ENCODE measurements around the gene RASGRF1. TPM values are rescaled to one million over a fixed set of nuclear protein-coding genes. Genes with fewer than 3 reads are reported as not detected.

RASGRF1 gene
- total RNA-seq, 1 experiment from 2014 or later: not detected

DNA sequence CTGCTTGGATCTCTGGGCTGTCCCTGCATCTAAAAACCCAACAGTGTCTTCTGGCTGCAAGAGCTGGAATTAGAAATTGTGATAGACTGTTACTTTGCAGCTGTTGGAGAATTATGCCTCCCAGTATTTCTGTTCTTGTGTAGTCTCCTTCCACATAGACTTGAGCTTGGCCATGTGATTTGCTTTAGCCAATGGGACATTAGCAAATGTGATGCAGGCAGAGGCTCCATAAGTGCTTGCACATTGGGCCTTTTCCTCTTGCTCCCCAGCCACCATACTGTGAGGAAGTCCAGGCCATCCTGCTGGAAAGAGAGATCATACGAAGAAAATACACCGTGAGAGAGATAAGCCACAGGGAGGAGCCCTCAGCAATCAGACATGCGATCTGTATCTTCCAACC lies 33.8 kb upstream of the RASGRF1 start:
- no TSS peak for BruUV-seq (replicated peaks)
- DNase-seq: no peak
- no peaks in the 10 kb centered on the region for H3K4me1 ChIP-seq (ENCODE audit: insufficient read depth, low read length)
- TF ChIP-seq EZH2phosphoT487 (IDR thresholded peaks at IDR 0.05; ENCODE audit: borderline replicate concordance, low read length) (no peak), EZH2 (IDR thresholded peaks at IDR 0.05; ENCODE audit: low read length, unreplicated experiment) (no peak)
- TF ChIP-seq, protein P1, sequence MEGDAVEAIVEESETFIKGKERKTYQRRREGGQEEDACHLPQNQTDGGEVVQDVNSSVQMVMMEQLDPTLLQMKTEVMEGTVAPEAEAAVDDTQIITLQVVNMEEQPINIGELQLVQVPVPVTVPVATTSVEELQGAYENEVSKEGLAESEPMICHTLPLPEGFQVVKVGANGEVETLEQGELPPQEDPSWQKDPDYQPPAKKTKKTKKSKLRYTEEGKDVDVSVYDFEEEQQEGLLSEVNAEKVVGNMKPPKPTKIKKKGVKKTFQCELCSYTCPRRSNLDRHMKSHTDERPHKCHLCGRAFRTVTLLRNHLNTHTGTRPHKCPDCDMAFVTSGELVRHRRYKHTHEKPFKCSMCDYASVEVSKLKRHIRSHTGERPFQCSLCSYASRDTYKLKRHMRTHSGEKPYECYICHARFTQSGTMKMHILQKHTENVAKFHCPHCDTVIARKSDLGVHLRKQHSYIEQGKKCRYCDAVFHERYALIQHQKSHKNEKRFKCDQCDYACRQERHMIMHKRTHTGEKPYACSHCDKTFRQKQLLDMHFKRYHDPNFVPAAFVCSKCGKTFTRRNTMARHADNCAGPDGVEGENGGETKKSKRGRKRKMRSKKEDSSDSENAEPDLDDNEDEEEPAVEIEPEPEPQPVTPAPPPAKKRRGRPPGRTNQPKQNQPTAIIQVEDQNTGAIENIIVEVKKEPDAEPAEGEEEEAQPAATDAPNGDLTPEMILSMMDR (conservative IDR thresholded peaks at IDR 0.05; ENCODE audit: low read depth, low read length): no peak
- H3F3A ChIP-seq (ENCODE audit: low read length, unreplicated experiment): no peaks in the 10 kb centered on the region
- intact Hi-C loops (cut with micrococcal nuclease): no loop called here
- H3K9ac ChIP-seq (ENCODE audit: low read length): no peak overlapping the region
- no peak overlapping the region for H3K4me3 ChIP-seq (ENCODE audit: low read length)
- no peaks in the 10 kb centered on the region for H3K36me3 ChIP-seq (ENCODE audit: low read depth, low read length)
- no peak for ATAC-seq
- 0 out of 2 replicates have a peak, but pooled peaks cover 4% of the 10 kb centered on the region for H3K9me2 ChIP-seq (replicated peaks; ENCODE audit: low read length)
- POLR2A ChIA-PET (ENCODE audit: unreplicated experiment): no interaction called here
- no peaks in the 10 kb centered on the region for H3K9me3 ChIP-seq (ENCODE audit: low read length)
- no peak overlapping the region for H2AFZ ChIP-seq (ENCODE audit: low read length)
- no peaks in the 10 kb centered on the region for H4K20me1 ChIP-seq (ENCODE audit: low read length)
- no peaks in the 10 kb centered on the region for H3K79me2 ChIP-seq (ENCODE audit: low read length)
- CTCF ChIA-PET: no interaction called here
- no peak overlapping the region for H3K27ac ChIP-seq (ENCODE audit: low read length)
- H3K27me3 ChIP-seq (ENCODE audit: low read length): peaks cover 32% of the 10 kb centered on the region
- no peak overlapping the region for H3K4me2 ChIP-seq (ENCODE audit: low read length)

DNA sequence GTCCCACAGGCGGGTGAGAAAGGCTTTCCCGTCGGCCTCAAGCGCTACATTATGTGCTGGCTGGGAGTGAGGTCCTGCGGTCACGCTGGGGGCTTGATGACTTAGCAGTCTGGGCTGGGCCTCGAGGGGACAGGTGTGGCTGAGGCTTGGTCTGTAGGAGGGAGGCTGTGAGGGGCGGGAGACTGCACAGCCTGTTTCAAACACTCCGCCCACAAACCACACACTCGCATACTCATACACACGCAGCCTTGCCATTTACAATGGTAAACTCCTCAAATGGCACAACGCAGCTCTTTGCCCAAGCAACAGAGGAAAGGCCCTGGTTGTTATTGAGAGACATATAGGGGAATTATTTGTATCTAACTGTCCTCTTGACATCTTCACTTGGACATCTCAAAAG lies 32.4 kb upstream of the RASGRF1 start:
- H3K4me2 ChIP-seq (ENCODE audit: low read length): no peak overlapping the region
- no peaks in the 10 kb centered on the region for H3K79me2 ChIP-seq (ENCODE audit: low read length)
- CTCF ChIA-PET: no interaction called here
- POLR2A ChIA-PET (ENCODE audit: unreplicated experiment): no interaction called here
- H3K9me3 ChIP-seq (ENCODE audit: low read length): no peaks in the 10 kb centered on the region
- intact Hi-C loops (cut with micrococcal nuclease): no loop called here
- H3K9me2 ChIP-seq (replicated peaks; ENCODE audit: low read length): 0 out of 2 replicates have a peak, but pooled peaks cover 4% of the 10 kb centered on the region
- TF ChIP-seq, protein P1 (conservative IDR thresholded peaks at IDR 0.05; ENCODE audit: low read depth, low read length): no peak
- TF ChIP-seq EZH2phosphoT487 (IDR thresholded peaks at IDR 0.05; ENCODE audit: borderline replicate concordance, low read length): no peak
- TF ChIP-seq EZH2 (IDR thresholded peaks at IDR 0.05; ENCODE audit: low read length, unreplicated experiment): no peak
- no peaks in the 10 kb centered on the region for H3F3A ChIP-seq (ENCODE audit: low read length, unreplicated experiment)
- H3K4me1 ChIP-seq (ENCODE audit: insufficient read depth, low read length): no peaks in the 10 kb centered on the region
- BruUV-seq (replicated peaks): no TSS peak
- peaks cover 33% of the 10 kb centered on the region for H3K27me3 ChIP-seq (ENCODE audit: low read length)
- ATAC-seq: no peak
- H2AFZ ChIP-seq (ENCODE audit: low read length): no peak overlapping the region
- no peaks in the 10 kb centered on the region for H3K36me3 ChIP-seq (ENCODE audit: low read depth, low read length)
- H3K27ac ChIP-seq (ENCODE audit: low read length): no peak overlapping the region
- H3K4me3 ChIP-seq (ENCODE audit: low read length): no peak overlapping the region
- no peaks in the 10 kb centered on the region for H4K20me1 ChIP-seq (ENCODE audit: low read length)
- H3K9ac ChIP-seq (ENCODE audit: low read length): no peak overlapping the region
- DNase-seq: no peak

DNA sequence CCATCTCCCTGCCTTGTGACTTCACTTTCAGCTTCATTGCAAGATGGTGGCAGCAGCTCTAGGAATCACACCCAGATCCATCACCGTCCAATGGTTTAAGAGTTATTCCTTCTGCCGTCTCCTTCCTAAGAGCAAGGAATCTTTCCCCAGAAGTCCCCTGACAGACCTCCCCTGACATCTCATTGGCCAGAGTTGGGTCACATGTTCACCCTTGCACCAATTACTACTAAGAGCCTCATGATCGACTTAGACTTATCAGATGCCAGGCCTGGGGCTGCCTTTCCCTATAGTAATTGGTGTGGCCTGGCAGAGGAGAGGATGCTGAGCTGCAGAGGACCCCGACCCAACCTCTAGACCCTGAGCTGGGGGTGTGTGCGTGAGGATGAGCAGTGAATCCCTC lies 31.8 kb upstream of the RASGRF1 start:
- ChIA-PET POLR2A (ENCODE audit: unreplicated experiment) (no interaction called here), CTCF (no interaction called here)
- H3K9me3 ChIP-seq (ENCODE audit: low read length): no peaks in the 10 kb centered on the region
- BruUV-seq (replicated peaks): no TSS peak
- H3K36me3 ChIP-seq (ENCODE audit: low read depth, low read length): no peaks in the 10 kb centered on the region
- DNase-seq (no peak), ATAC-seq (no peak)
- H3K27me3 ChIP-seq (ENCODE audit: low read length): peaks cover 36% of the 10 kb centered on the region
- H3K79me2 ChIP-seq (ENCODE audit: low read length): no peaks in the 10 kb centered on the region
- H3K9ac ChIP-seq (ENCODE audit: low read length): no peak overlapping the region
- intact Hi-C loops (cut with micrococcal nuclease): no loop called here
- H3K4me2 ChIP-seq (ENCODE audit: low read length): no peak overlapping the region
- no peaks in the 10 kb centered on the region for H3F3A ChIP-seq (ENCODE audit: low read length, unreplicated experiment)
- no peak for TF ChIP-seq EZH2phosphoT487 (IDR thresholded peaks at IDR 0.05; ENCODE audit: borderline replicate concordance, low read length)
- TF ChIP-seq, protein P1 (conservative IDR thresholded peaks at IDR 0.05; ENCODE audit: low read depth, low read length): no peak
- TF ChIP-seq EZH2 (IDR thresholded peaks at IDR 0.05; ENCODE audit: low read length, unreplicated experiment): no peak
- no peak overlapping the region for H3K27ac ChIP-seq (ENCODE audit: low read length)
- H2AFZ ChIP-seq (ENCODE audit: low read length): no peak overlapping the region
- no peaks in the 10 kb centered on the region for H4K20me1 ChIP-seq (ENCODE audit: low read length)
- no peaks in the 10 kb centered on the region for H3K4me1 ChIP-seq (ENCODE audit: insufficient read depth, low read length)
- H3K4me3 ChIP-seq (ENCODE audit: low read length): no peak overlapping the region
- 0 out of 2 replicates have a peak, but pooled peaks cover 4% of the 10 kb centered on the region for H3K9me2 ChIP-seq (replicated peaks; ENCODE audit: low read length)
